Measurements from ENCODE around the gene HIF1AN.

HIF1AN gene

DNA sequence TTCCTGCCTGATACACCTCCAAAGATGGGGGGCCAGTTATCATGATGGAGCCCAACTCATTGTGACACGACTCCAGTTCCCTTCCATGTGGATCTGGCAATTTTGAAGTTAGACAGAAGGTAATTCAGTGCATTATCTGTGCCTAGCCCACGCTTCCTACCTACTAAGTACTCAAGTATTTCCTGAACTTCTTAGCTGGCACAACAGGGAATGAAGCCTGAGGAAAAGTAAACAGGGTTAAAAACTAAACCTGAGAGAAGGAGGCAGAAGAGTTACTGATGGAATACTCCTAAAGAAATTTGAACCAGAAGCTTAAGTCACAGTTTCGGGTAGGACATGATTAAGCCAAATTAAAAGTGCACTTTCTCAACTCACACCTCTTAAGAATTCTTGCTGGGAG lies 14.9 kb upstream of the HIF1AN start:
- TF ChIP-seq, protein P1, sequence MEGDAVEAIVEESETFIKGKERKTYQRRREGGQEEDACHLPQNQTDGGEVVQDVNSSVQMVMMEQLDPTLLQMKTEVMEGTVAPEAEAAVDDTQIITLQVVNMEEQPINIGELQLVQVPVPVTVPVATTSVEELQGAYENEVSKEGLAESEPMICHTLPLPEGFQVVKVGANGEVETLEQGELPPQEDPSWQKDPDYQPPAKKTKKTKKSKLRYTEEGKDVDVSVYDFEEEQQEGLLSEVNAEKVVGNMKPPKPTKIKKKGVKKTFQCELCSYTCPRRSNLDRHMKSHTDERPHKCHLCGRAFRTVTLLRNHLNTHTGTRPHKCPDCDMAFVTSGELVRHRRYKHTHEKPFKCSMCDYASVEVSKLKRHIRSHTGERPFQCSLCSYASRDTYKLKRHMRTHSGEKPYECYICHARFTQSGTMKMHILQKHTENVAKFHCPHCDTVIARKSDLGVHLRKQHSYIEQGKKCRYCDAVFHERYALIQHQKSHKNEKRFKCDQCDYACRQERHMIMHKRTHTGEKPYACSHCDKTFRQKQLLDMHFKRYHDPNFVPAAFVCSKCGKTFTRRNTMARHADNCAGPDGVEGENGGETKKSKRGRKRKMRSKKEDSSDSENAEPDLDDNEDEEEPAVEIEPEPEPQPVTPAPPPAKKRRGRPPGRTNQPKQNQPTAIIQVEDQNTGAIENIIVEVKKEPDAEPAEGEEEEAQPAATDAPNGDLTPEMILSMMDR (IDR thresholded peaks at IDR 0.05), result no peak

DNA sequence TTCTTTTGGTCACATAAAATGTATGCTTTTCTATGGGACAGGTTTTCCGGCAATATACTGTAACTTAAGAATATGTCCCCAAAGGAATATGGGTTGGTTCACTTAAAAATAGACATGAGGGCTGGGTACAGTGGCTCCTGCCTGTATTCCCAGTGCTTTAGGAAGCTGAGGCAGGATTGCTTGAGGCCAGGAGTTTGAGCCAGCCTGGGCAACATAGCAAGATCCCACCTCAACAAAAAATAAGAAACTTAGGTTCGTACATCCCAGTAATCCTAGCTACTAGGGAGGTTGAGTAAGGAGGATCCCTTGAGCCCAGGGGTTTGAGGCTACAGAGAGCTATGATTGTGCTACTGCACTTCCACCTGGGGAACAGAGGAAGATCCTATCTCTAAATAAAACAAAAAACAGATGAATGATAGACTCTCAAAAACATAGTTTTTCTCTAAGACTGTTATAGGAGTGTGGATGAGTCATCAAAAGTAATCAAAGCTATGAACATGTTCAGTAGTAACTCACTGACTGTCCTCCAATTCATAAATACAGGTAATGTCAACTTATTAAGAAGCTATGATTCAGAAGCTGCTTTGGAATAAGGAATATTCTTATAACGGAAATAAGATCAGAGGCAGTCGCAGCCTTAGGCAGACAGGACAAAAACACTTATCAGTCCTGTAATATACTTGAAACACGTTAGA lies 13.5 kb upstream of the HIF1AN start:
- H3K4me3 ChIP-seq (ENCODE audit: low read depth in 1 of 2, low read length in 1 of 2), result no peak overlapping the region
- H3K9me3 ChIP-seq, result no peaks in the 10 kb centered on the region
- TF ChIP-seq, protein P1 (IDR thresholded peaks at IDR 0.05), result no peak
- H3K36me3 ChIP-seq, result peaks cover 49% of the 10 kb centered on the region
- H3K4me1 ChIP-seq (ENCODE audit: control insufficient read depth in 1 of 2, insufficient read depth in 1 of 2, low read depth in 1 of 2, low read length in 1 of 2), result peaks cover 17% of the 10 kb centered on the region in 2 experiments
- peaks cover 16% of the 10 kb centered on the region for H3K27me3 ChIP-seq
- H3K27ac ChIP-seq, result no peak overlapping the region

More for the DNA sequence above, 14.9 kb upstream of the HIF1AN start:
- H3K27me3 ChIP-seq, result peaks cover 16% of the 10 kb centered on the region
- H3K4me1 ChIP-seq (ENCODE audit: control insufficient read depth in 1 of 2, insufficient read depth in 1 of 2, low read depth in 1 of 2, low read length in 1 of 2), result peaks cover 17% of the 10 kb centered on the region in 2 experiments
- H3K36me3 ChIP-seq, result peaks cover 35% of the 10 kb centered on the region
- H3K27ac ChIP-seq, result no peak overlapping the region
- no peak overlapping the region for H3K4me3 ChIP-seq (ENCODE audit: low read depth in 1 of 2, low read length in 1 of 2)
- no peaks in the 10 kb centered on the region for H3K9me3 ChIP-seq

DNA sequence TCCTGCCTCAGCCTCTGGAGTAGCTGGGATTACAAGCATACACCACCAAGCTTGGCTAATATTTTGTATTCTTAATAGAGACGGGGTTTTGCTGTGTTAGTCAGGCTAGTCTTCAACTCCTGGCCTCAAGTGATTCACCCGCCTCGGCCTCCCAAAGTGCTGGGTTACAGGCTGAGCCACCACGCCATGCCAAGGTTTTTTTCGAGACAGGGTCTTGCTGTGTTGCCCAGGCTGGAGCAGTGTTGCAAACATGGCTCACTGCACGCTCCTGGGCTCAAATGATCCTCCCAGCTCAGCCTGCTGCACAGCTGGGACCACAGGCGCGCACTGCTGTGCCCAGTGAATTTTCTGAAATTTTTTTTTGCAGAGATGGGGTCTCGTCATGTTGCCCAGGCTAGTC lies 12.8 kb upstream of the HIF1AN start:
- Histone ChIP-seq H3K36me3 (peaks cover 50% of the 10 kb centered on the region), H3K9me3 (no peaks in the 10 kb centered on the region), H3K27ac (no peak overlapping the region), H3K27me3 (peaks cover 16% of the 10 kb centered on the region), H3K4me1 (ENCODE audit: control insufficient read depth in 1 of 2, insufficient read depth in 1 of 2, low read depth in 1 of 2, low read length in 1 of 2) (peaks cover 17% of the 10 kb centered on the region in 2 experiments), H3K4me3 (ENCODE audit: low read depth in 1 of 2, low read length in 1 of 2) (no peak overlapping the region)
- TF ChIP-seq, protein P1 (IDR thresholded peaks at IDR 0.05), result no peak

DNA sequence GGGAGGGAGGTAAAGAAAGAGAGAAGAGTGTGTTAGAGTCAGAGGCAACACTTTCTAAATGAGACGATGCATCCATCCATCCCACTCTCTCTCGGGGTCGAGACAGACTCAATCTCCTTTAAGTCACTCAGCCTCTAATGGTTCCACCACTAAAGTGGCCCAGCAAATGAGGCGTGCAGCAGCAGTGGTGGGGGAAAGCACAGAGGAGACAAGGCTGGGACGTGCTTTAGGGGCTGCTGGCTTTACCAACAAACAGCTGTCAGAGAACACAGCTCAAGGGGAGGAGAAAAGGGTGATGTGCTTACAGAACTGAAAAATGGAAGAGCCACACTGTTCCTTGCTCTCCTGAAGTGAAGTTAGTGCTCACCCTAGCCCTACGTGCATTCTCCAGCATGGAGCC lies 11.5 kb upstream of the HIF1AN start:
- peaks cover 11% of the 10 kb centered on the region for H3K27me3 ChIP-seq
- no peak overlapping the region for H3K27ac ChIP-seq
- H3K4me3 ChIP-seq (ENCODE audit: low read depth in 1 of 2, low read length in 1 of 2), result no peak overlapping the region
- no peaks in the 10 kb centered on the region for H3K9me3 ChIP-seq
- H3K36me3 ChIP-seq, result peaks cover 50% of the 10 kb centered on the region
- peaks cover 15 to 17% of the 10 kb centered on the region in 2 experiments for H3K4me1 ChIP-seq (ENCODE audit: control insufficient read depth in 1 of 2, insufficient read depth in 1 of 2, low read depth in 1 of 2, low read length in 1 of 2)
- TF ChIP-seq, protein P1 (IDR thresholded peaks at IDR 0.05), result no peak

DNA sequence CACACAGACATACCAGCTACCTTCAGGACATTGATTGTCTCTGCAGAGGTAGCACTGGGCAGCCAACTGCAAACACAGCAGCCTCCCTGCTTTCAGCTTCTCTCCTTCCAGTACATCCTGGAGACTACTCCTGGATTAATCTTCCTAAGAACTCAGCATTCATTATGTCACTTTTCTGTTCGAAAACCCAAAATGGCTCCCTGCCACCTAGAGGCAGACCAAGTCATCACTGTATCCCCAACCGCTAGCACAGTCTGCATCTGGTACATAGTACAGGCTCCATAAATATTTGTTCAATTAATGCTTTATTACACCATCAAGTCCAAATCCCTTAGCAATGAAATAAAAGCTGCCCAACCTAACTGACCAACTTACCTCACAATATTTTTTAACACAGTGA lies 11.1 kb upstream of the HIF1AN start:
- peaks cover 7% of the 10 kb centered on the region for H3K27me3 ChIP-seq
- peaks cover 50% of the 10 kb centered on the region for H3K36me3 ChIP-seq
- TF ChIP-seq, protein P1 (IDR thresholded peaks at IDR 0.05), result no peak
- no peak overlapping the region for H3K4me3 ChIP-seq (ENCODE audit: low read depth in 1 of 2, low read length in 1 of 2)
- H3K27ac ChIP-seq, result no peak overlapping the region
- no peaks in the 10 kb centered on the region for H3K9me3 ChIP-seq
- peaks cover 12 to 14% of the 10 kb centered on the region in 2 experiments for H3K4me1 ChIP-seq (ENCODE audit: control insufficient read depth in 1 of 2, insufficient read depth in 1 of 2, low read depth in 1 of 2, low read length in 1 of 2)
